Right lobe of liver (tissue), 4 donors: Measurements from ENCODE around the gene ICE2.

Experiments
- POLR2A ChIP-seq: fragments of 450-650 bp; IDR thresholded peaks from one replicate; pipeline ENCODE4 v1.6.1; 2017; ENCODE audit warnings: antibody characterized with exemption, mild to moderate bottlenecking
- TF ChIP-seq, protein P1 (sequence below), 4 donors: fragments of 200-600 bp in 3 of 4; fragments of 450-650 bp in 1 of 4; IDR thresholded peaks; one replicate each; pipeline versions ENCODE4 v1.5.1 to v1.8.0; 2016 to 2022; ENCODE audit warnings: antibody characterized with exemption in 4 of 4, mild to moderate bottlenecking in 2 of 4
- donor health status: DM: no; HTN: no; CAD: no.
- donor health status: DM: no; HTN: no; CAD: no.
- donor health status: DM: no; HTN: yes; CAD: no.

DNA sequence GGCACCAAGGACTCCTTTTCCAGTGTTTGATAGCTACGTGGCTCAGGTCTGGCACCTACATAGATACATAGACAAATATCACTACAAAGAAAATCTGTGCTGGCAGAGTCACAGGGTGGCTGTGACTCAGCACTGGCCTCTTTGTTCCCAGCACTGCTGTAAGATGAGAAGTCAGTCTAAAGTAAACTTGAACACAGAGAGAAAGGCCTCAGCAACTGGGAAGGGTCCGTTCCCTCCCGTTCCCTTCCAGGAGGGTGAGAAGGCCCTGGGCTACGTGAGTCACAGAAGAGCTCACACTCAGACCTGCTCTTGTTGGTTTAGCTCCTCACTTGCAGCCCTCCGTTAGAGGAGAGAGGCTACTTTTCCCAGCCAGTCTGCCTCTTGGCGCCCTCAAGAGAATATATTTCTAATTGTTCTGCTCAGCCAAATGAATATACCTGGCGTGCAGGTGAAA lies 104.3 kb downstream of the ICE2 start:
- TF ChIP-seq POLR2A = no peak
- TF ChIP-seq, protein P1, sequence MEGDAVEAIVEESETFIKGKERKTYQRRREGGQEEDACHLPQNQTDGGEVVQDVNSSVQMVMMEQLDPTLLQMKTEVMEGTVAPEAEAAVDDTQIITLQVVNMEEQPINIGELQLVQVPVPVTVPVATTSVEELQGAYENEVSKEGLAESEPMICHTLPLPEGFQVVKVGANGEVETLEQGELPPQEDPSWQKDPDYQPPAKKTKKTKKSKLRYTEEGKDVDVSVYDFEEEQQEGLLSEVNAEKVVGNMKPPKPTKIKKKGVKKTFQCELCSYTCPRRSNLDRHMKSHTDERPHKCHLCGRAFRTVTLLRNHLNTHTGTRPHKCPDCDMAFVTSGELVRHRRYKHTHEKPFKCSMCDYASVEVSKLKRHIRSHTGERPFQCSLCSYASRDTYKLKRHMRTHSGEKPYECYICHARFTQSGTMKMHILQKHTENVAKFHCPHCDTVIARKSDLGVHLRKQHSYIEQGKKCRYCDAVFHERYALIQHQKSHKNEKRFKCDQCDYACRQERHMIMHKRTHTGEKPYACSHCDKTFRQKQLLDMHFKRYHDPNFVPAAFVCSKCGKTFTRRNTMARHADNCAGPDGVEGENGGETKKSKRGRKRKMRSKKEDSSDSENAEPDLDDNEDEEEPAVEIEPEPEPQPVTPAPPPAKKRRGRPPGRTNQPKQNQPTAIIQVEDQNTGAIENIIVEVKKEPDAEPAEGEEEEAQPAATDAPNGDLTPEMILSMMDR (IDR thresholded peaks at IDR 0.05) = no peak
